IMR-90 (cell line): ENCODE data around the gene ATMIN. TPM values are rescaled to one million over a fixed set of nuclear protein-coding genes. Genes with fewer than 3 reads are reported as not detected.

Source experiments
- ATAC-seq: fragments of 200-7000 bp; cut with Tn5 transposase; 2 replicates; pipeline ENCODE4 v1.9.1; 2020; ENCODE audit warnings: low read depth, mild to moderate bottlenecking, moderate library complexity
- BruUV-seq: library from RNA; stranded (reverse); fragments of 400-500 nt; replicated peaks from 2 replicates; lab custom pipeline; 2021; lab: Mats Ljungman, UMichigan
- CTCF ChIA-PET: fragments of 300-600 bp; formaldehyde crosslinking; extraction: SDS; loops from one replicate; lab custom pipeline; 2021; ENCODE audit warnings: antibody characterized with exemption; lab: Yijun Ruan, JAX
- POLR2A ChIA-PET: fragments of 300-600 bp; sonication (Branson Sonifier 250); formaldehyde crosslinking; loops from one replicate; lab custom pipeline; 2022; ENCODE audit warnings: antibody characterized with exemption; ENCODE audit not compliant: unreplicated experiment; lab: Charles Lee
- DNase-seq: peaks from one replicate; pipeline ENCODE4 v3.0.0; 2013
- H2AFZ ChIP-seq: replicated peaks from 2 replicates; pipeline ENCODE3; 2013; ENCODE audit warnings: low read length, mild to moderate bottlenecking; ENCODE audit not compliant: poor library complexity
- H2AK5ac ChIP-seq: 2 replicates; pipeline ENCODE4 v1.6.1; 2013; ENCODE audit warnings: low read depth, low read length, inconsistent platforms
- H2AK9ac ChIP-seq: replicated peaks from 2 replicates; pipeline ENCODE3; 2013; ENCODE audit warnings: mild to moderate bottlenecking, low read depth, low read length, moderate library complexity; ENCODE audit not compliant: poor library complexity
- H2BK120ac ChIP-seq: 2 replicates; pipeline ENCODE4 v1.6.1; 2013; ENCODE audit warnings: low read depth, low read length, inconsistent platforms
- H2BK15ac ChIP-seq: 3 replicates; pipeline ENCODE4 v1.6.1; 2013; ENCODE audit warnings: low read depth, low read length, inconsistent platforms
- H2BK20ac ChIP-seq: 2 replicates; pipeline ENCODE4 v1.6.1; 2013; ENCODE audit warnings: low read depth, mild to moderate bottlenecking, inconsistent platforms, low read length, moderate library complexity
- H2BK5ac ChIP-seq: 2 replicates; pipeline ENCODE4 v1.6.1; 2013; ENCODE audit warnings: mild to moderate bottlenecking, low read depth, low read length, inconsistent platforms; ENCODE audit not compliant: poor library complexity, severe bottlenecking
- H3K14ac ChIP-seq: replicated peaks from 2 replicates; pipeline ENCODE4 v1.6.1; 2013; ENCODE audit warnings: low read depth, low read length, inconsistent platforms
- H3K18ac ChIP-seq: 2 replicates; pipeline ENCODE4 v1.6.1; 2013; ENCODE audit warnings: low read depth, low read length, control low read depth
- H3K23ac ChIP-seq: 2 replicates; pipeline ENCODE4 v1.6.1; 2013; ENCODE audit warnings: low read depth, low read length, inconsistent platforms
- H3K27ac ChIP-seq: 2 replicates; pipeline ENCODE4 v1.5.1; 2013; ENCODE audit warnings: mild to moderate bottlenecking, control low read depth, low read length; ENCODE audit not compliant: insufficient read depth
- H3K27me3 ChIP-seq: 2 replicates; pipeline ENCODE4 v1.6.1; 2013; ENCODE audit warnings: low read length; ENCODE audit not compliant: control insufficient read depth, insufficient read depth
- H3K36me3 ChIP-seq: 2 replicates; pipeline ENCODE4 v1.6.1; 2013; ENCODE audit warnings: low read length, mixed read lengths; ENCODE audit not compliant: control insufficient read depth, insufficient read depth
- H3K4ac ChIP-seq: 2 replicates; pipeline ENCODE4 v1.6.1; 2013; ENCODE audit warnings: low read depth, low read length, inconsistent platforms
- H3K4me1 ChIP-seq: 2 replicates; pipeline ENCODE4 v1.6.1; 2013; ENCODE audit warnings: low read length, mixed read lengths; ENCODE audit not compliant: control insufficient read depth, insufficient read depth
- H3K4me2 ChIP-seq: 2 replicates; pipeline ENCODE4 v1.6.1; 2013; ENCODE audit warnings: low read depth, mild to moderate bottlenecking, control low read depth, low read length, moderate library complexity
- H3K4me3 ChIP-seq: 2 replicates; pipeline ENCODE4 v1.5.1; 2013; ENCODE audit warnings: low read depth, mild to moderate bottlenecking, control low read depth, low read length, moderate library complexity; ENCODE audit not compliant: insufficient read depth
- H3K56ac ChIP-seq: 2 replicates; pipeline ENCODE4 v1.6.1; 2013; ENCODE audit warnings: low read length, inconsistent platforms; ENCODE audit not compliant: insufficient read depth; ENCODE audit errors: extremely low read depth
- H3K79me1 ChIP-seq, 2 experiments: 2 replicates each; pipeline ENCODE4 v1.6.1; 2013; ENCODE audit warnings: low read length in 2 of 2, inconsistent platforms in 1 of 2, low read depth in 1 of 2
- H3K9ac ChIP-seq: 2 replicates; pipeline ENCODE4 v1.6.1; 2013; ENCODE audit warnings: low read depth, low read length, control low read depth
- H3K9me1 ChIP-seq: 2 replicates; pipeline ENCODE4 v1.6.1; 2013; ENCODE audit warnings: low read length, inconsistent platforms; ENCODE audit not compliant: insufficient read depth
- H3K9me3 ChIP-seq: 2 replicates; pipeline ENCODE4 v1.6.1; 2013; ENCODE audit warnings: low read length; ENCODE audit not compliant: control insufficient read depth, insufficient read depth
- H4K20me1 ChIP-seq: 2 replicates; pipeline ENCODE4 v1.6.1; 2013; ENCODE audit warnings: low read length, inconsistent platforms; ENCODE audit not compliant: insufficient read depth
- H4K5ac ChIP-seq: 2 replicates; pipeline ENCODE4 v1.6.1; 2013; ENCODE audit warnings: mild to moderate bottlenecking, low read depth, low read length, control low read depth
- H4K8ac ChIP-seq, 2 experiments: 2 replicates each; pipeline ENCODE4 v1.6.1; 2013; ENCODE audit warnings: low read depth in 2 of 2, low read length in 2 of 2, control low read depth in 1 of 2, inconsistent platforms in 1 of 2
- H4K91ac ChIP-seq: 2 replicates; pipeline ENCODE4 v1.6.1; 2013; ENCODE audit warnings: low read depth, low read length, inconsistent platforms; ENCODE audit not compliant: insufficient read depth
- MXI1 ChIP-seq: IDR thresholded peaks from 2 replicates; pipeline ENCODE4 v1.6.1; 2012; ENCODE audit warnings: low read depth, mild to moderate bottlenecking, low read length, moderate library complexity, borderline replicate concordance
- SMC3 ChIP-seq: fragments of 150-350 bp; IDR thresholded peaks from 2 replicates; pipeline ENCODE4 v1.6.1; 2016; ENCODE audit warnings: low read depth, mild to moderate bottlenecking, antibody characterized with exemption, low read length, moderate library complexity
- WGBS, 2 experiments: methylation state at CpG; one replicate each; pipeline versions ENCODE4 v1.1.5 to v1.1.7; 2013; ENCODE audit warnings: missing lambda C conversion rate in 2 of 2; ENCODE audit not compliant: insufficient read length in 1 of 2; ENCODE audit errors: extremely low coverage in 2 of 2; 5-methylcytosine and 5-hydroxymethylcytosine counted together
- dilution Hi-C: fragments of 300-500 bp; cut with HindIII; formaldehyde crosslinking; loops from one replicate; pipeline ENCODE4 v1.14.3; 2018; ENCODE audit warnings: low sequenced_read_pairs; ENCODE audit not compliant: unreplicated experiment
- in situ Hi-C: fragments of 300-500 bp; cut with MboI; formaldehyde crosslinking; loops from 3 replicates; pipeline ENCODE4 v1.14.3; 2019; ENCODE audit warnings: low sequenced_read_pairs, inconsistent platforms, mixed read lengths
- intact Hi-C: fragments of 100-400 bp; cut with micrococcal nuclease; formaldehyde crosslinking; loops from 2 replicates; pipeline ENCODE4 v1.10.0; 2022
- polyA plus RNA-seq, 3 experiments: library from polyadenylated mRNA; depleted of rRNA; stranded (reverse); fragments of >200 nt; gene quantifications; 2 replicates each; pipeline ENCODE4 v1.2.3, GENCODE V29; 2012; ENCODE audit warnings: low replicate concordance in 1 of 3
- total RNA-seq: library from RNA; depleted of rRNA; stranded (reverse); fragments of >200 nt; gene quantifications from 2 replicates; pipeline ENCODE4 v1.2.3, GENCODE V29; 2012

The ATMIN gene
- total and polyA plus RNA-seq, 2 of the 4 experiments (the other 2 are of a cell fraction): 15.8 to 45.9 TPM

- no peak overlapping the region for H3K27ac ChIP-seq
- H3K9me3 ChIP-seq: no peaks in the 10 kb centered on the region
- H3K14ac ChIP-seq: no peak overlapping the region
- H3K27me3 ChIP-seq: no peaks in the 10 kb centered on the region
- 0 out of 4 replicates have a peak, but pooled peaks cover 0 to 4% of the 10 kb centered on the region in 2 experiments for H3K79me1 ChIP-seq
- TF ChIP-seq SMC3: no peak
- no peak for TF ChIP-seq MXI1
- no TSS peak for BruUV-seq
- no peak overlapping the region for H2AK5ac ChIP-seq
- no peak overlapping the region for H3K56ac ChIP-seq
- H2BK20ac ChIP-seq: no peak overlapping the region
- no peak overlapping the region for H2AK9ac ChIP-seq
- H3K36me3 ChIP-seq: no peaks in the 10 kb centered on the region; the same call in 1 of the 2 replicates
- intact Hi-C loops (no loop called here), dilution Hi-C loops (no loop called here), in situ Hi-C loops (no loop called here)
- H4K20me1 ChIP-seq: no peaks in the 10 kb centered on the region; the same call in 1 of the 2 replicates
- H2BK5ac ChIP-seq: no peak overlapping the region
- no peak overlapping the region for H2BK120ac ChIP-seq
- H3K4me2 ChIP-seq: no peak overlapping the region
- H3K9ac ChIP-seq: no peak overlapping the region
- no peak overlapping the region for H3K18ac ChIP-seq
- DNase-seq: no peak
- no peak overlapping the region for H3K23ac ChIP-seq
- H2AFZ ChIP-seq: no peak overlapping the region
- no peak overlapping the region for H4K91ac ChIP-seq
- no peak overlapping the region for H3K4ac ChIP-seq
- H3K9me1 ChIP-seq: 0 out of 2 replicates have a peak, but pooled peaks cover 4% of the 10 kb centered on the region
- H4K5ac ChIP-seq: no peak overlapping the region
- no peak overlapping the region for H3K4me3 ChIP-seq
- no peak overlapping the region for H4K8ac ChIP-seq
- ChIA-PET POLR2A (no interaction called here), CTCF (no interaction called here)
- no peak overlapping the region for H2BK15ac ChIP-seq
- ATAC-seq: no peak
- no CpG with 5 or more reads among the region's 1 CpG for WGBS, 2 experiments
- peaks cover 3% of the 10 kb centered on the region; the same call in 1 of the 2 replicates for H3K4me1 ChIP-seq
These were observed 44.6 kb downstream of the ATMIN start for GRCh38 chr16:81080233-81080632.
